Smooth muscle cell (in vitro differentiated cells): ENCODE measurements around the gene MYRIP. TPM values are rescaled to one million over a fixed set of nuclear protein-coding genes. Genes with fewer than 3 reads are reported as not detected.

Experiments
- DNase-seq: peaks from one replicate; lab custom pipeline; 2025; ENCODE audit not compliant: unreplicated experiment; lab: John Stamatoyannopoulos, UW
- H2AFZ ChIP-seq: fragments of 200-600 bp; sonication (generic); 2 replicates; pipeline ENCODE4 v1.6.0; 2016; ENCODE audit warnings: antibody characterized with exemption, low read depth, mild to moderate bottlenecking
- H3F3A ChIP-seq: fragments of 200-600 bp; sonication (generic); 2 replicates; pipeline ENCODE4 v1.6.0; 2017; ENCODE audit warnings: antibody characterized with exemption, low read depth
- H3K27ac ChIP-seq: fragments of 200-600 bp; sonication (generic); 2 replicates; pipeline ENCODE4 v1.5.1; 2016; ENCODE audit warnings: low read depth, mild to moderate bottlenecking
- H3K27me3 ChIP-seq: fragments of 200-600 bp; sonication (generic); 2 replicates; pipeline ENCODE4 v1.6.1; 2016; ENCODE audit warnings: low read depth, mild to moderate bottlenecking
- H3K36me3 ChIP-seq: fragments of 200-600 bp; sonication (generic); 2 replicates; pipeline ENCODE4 v1.5.1; 2016; ENCODE audit warnings: low read depth
- H3K4me1 ChIP-seq: fragments of 200-600 bp; sonication (generic); 2 replicates; pipeline ENCODE4 v1.5.1; 2016; ENCODE audit warnings: low read depth
- H3K4me2 ChIP-seq: fragments of 200-600 bp; sonication (generic); 2 replicates; pipeline ENCODE4 v1.6.0; 2016; ENCODE audit warnings: mild to moderate bottlenecking
- H3K4me3 ChIP-seq: fragments of 200-600 bp; sonication (generic); 2 replicates; pipeline ENCODE4 v1.5.1; 2016; ENCODE audit warnings: mild to moderate bottlenecking
- H3K79me2 ChIP-seq: fragments of 200-600 bp; sonication (generic); 2 replicates; pipeline ENCODE4 v1.6.0; 2016; ENCODE audit warnings: low read depth, mild to moderate bottlenecking
- H3K9ac ChIP-seq: fragments of 200-600 bp; sonication (generic); 2 replicates; pipeline ENCODE4 v1.6.0; 2016; ENCODE audit warnings: low read depth
- H3K9me3 ChIP-seq: fragments of 200-600 bp; sonication (generic); replicated peaks from 2 replicates; pipeline ENCODE4 v1.5.1; 2016; ENCODE audit warnings: low read depth
- H4K20me1 ChIP-seq: fragments of 200-600 bp; sonication (generic); 2 replicates; pipeline ENCODE4 v1.6.0; 2016; ENCODE audit warnings: low read depth
- WGBS: methylation state at CpG from one replicate; pipeline ENCODE4 v1.1.7; 2016; ENCODE audit warnings: low lambda C conversion rate; 5-methylcytosine and 5-hydroxymethylcytosine counted together
- polyA plus RNA-seq: library from polyadenylated mRNA; unstranded; fragments of >200 nt; fragmentation: Nextera tagmentation; extraction: Ambion mirVana; gene quantifications from 2 replicates; pipeline ENCODE4 v1.2.1, GENCODE V29; 2016
- total RNA-seq: library from RNA; depleted of rRNA; stranded (reverse); fragments of >200 nt; gene quantifications from 2 replicates; pipeline ENCODE4 v1.2.3, GENCODE V29; 2014
- TF ChIP-seq, protein P1 (sequence below): fragments of 200-600 bp; sonication (generic); IDR thresholded peaks from 2 replicates; pipeline ENCODE4 v1.5.1; 2017; ENCODE audit warnings: borderline replicate concordance, mild to moderate bottlenecking, antibody characterized with exemption; ENCODE audit not compliant: insufficient read depth, poor library complexity, severe bottlenecking

MYRIP gene
- total and polyA plus RNA-seq, 2 experiments from 2014 or later, result not detected

DNA sequence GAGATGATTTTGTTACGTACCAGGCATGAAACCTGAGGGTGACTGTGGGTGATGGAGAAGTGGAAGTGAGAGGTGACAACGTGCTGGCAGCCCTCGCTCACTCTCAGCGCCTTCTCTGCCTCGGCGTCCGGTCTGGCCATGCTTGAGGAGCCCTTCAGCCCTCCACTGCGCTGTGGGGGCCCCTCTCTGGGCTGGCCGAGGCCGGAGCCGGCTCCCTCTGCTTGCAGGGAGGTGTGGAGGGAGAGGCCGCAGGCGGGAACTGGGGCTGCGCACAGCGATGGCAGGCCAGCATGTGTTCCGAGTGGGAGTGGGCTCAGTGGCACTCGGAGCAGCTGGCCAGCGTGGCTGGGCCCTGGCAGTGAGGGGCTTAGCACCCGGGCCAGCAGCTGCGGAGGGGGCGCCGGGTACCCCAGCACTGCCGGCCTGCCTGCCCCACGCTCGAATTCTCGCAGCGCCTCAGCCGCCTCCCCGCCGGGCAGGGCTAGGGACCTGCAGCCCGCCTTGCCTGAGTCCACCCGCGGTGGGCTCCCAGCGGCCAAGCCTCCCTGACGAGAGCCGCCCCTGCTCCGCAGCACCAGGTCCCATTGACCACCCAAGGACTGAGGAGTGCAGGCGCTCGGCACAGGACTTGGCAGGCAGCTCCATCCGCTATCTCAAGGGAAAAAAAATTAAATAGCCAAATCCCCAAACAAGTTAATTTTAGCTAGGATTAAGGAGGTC lies 29.7 kb upstream of the MYRIP start:
- DNase-seq, result no peak
- no peak overlapping the region for H3K4me3 ChIP-seq
- H2AFZ ChIP-seq, result no peak overlapping the region
- H3K27me3 ChIP-seq, result peaks cover 22% of the 10 kb centered on the region
- no peaks in the 10 kb centered on the region for H3F3A ChIP-seq
- H3K79me2 ChIP-seq, result no peaks in the 10 kb centered on the region
- no peaks in the 10 kb centered on the region for H3K36me3 ChIP-seq
- TF ChIP-seq, protein P1, sequence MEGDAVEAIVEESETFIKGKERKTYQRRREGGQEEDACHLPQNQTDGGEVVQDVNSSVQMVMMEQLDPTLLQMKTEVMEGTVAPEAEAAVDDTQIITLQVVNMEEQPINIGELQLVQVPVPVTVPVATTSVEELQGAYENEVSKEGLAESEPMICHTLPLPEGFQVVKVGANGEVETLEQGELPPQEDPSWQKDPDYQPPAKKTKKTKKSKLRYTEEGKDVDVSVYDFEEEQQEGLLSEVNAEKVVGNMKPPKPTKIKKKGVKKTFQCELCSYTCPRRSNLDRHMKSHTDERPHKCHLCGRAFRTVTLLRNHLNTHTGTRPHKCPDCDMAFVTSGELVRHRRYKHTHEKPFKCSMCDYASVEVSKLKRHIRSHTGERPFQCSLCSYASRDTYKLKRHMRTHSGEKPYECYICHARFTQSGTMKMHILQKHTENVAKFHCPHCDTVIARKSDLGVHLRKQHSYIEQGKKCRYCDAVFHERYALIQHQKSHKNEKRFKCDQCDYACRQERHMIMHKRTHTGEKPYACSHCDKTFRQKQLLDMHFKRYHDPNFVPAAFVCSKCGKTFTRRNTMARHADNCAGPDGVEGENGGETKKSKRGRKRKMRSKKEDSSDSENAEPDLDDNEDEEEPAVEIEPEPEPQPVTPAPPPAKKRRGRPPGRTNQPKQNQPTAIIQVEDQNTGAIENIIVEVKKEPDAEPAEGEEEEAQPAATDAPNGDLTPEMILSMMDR, result no peak
- H3K27ac ChIP-seq, result no peak overlapping the region
- WGBS, result 93% methylated on average over 31 of the region's 40 CpGs
- no peak overlapping the region for H3K4me2 ChIP-seq
- no peaks in the 10 kb centered on the region for H4K20me1 ChIP-seq
- no peaks in the 10 kb centered on the region for H3K9me3 ChIP-seq
- no peak overlapping the region for H3K9ac ChIP-seq
- no peaks in the 10 kb centered on the region for H3K4me1 ChIP-seq

DNA sequence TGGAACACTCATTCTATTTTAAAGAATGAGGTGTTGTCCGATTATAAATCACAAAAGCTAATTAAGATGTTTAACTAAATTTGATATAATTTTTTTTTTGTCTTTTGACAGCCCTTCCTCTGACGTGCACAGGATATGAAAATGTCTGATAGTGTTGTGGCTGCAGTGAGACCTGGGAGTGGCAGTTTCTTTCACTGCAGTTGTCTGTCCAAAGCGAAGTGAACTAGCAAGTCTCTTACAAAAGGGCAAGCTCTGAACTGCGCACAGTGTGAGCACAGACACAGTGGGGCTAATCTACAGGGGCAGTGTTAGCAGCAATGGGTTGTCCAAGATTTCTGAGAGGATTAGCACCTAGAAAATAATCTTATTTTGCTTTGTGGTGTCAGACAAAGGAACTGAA lies 29.1 kb upstream of the MYRIP start:
- no peaks in the 10 kb centered on the region for H3F3A ChIP-seq
- WGBS, result 79% methylated on average over 4 of the region's 4 CpGs

DNA sequence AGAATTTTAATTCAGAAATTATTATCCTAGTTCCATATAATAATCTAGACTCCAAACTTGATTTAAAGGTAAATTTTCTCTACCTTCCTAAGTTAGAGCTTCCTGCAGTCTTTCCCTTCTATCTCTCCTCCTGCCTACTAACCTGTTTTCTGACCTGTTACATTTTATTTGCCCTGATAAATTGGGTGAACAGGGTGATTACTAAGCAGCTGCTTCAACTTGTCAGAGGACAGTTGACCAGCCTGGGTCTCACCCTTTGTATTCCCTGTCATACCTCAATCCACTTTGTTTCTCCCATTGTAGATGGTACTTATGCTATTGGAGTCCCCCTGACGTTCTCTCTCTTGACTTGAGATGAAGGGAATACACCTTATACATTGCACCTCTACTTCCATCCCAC lies 28.4 kb upstream of the MYRIP start:
- Histone ChIP-seq H2AFZ (no peak overlapping the region), H3K27me3 (peaks cover 22% of the 10 kb centered on the region), H3K4me2 (no peak overlapping the region), H3K79me2 (no peaks in the 10 kb centered on the region), H3K4me1 (no peaks in the 10 kb centered on the region), H3K4me3 (no peak overlapping the region), H3K27ac (no peak overlapping the region), H3K36me3 (no peaks in the 10 kb centered on the region), H4K20me1 (no peaks in the 10 kb centered on the region), H3F3A (no peaks in the 10 kb centered on the region), H3K9ac (no peak overlapping the region), H3K9me3 (no peaks in the 10 kb centered on the region)
- TF ChIP-seq, protein P1, result no peak
- 73% methylated on average over 1 of the region's 1 CpG for WGBS
- DNase-seq, result no peak

More for the DNA sequence above, 29.1 kb upstream of the MYRIP start:
- no peak overlapping the region for H2AFZ ChIP-seq
- no peak overlapping the region for H3K27ac ChIP-seq
- H3K9ac ChIP-seq, result no peak overlapping the region
- H3K4me3 ChIP-seq, result no peak overlapping the region
- TF ChIP-seq, protein P1, result no peak
- no peaks in the 10 kb centered on the region for H3K9me3 ChIP-seq
- no peaks in the 10 kb centered on the region for H4K20me1 ChIP-seq
- no peak overlapping the region for H3K4me2 ChIP-seq
- no peaks in the 10 kb centered on the region for H3K4me1 ChIP-seq
- DNase-seq, result no peak
- no peaks in the 10 kb centered on the region for H3K36me3 ChIP-seq
- peaks cover 22% of the 10 kb centered on the region for H3K27me3 ChIP-seq
- H3K79me2 ChIP-seq, result no peaks in the 10 kb centered on the region

DNA sequence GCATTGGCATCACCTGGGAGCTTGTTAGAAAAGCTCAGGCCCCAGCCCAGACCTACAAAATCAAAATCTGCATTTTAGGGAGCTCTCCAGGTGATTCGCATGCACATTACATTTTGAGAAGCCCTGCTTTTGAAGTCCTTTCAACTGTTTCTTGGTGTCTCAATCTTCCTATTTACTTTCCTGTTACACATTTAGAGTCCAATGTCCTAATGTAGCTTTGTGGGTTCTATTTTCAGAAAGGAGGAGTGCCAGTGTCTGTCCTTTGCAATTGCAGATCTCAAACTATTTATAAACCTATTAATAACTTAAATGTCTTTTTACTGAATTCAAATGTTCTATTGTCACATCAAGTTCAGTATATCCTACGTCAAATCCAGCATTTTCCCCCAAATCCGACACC lies 27.8 kb upstream of the MYRIP start:
- H3K36me3 ChIP-seq, result no peaks in the 10 kb centered on the region
- no peak overlapping the region for H3K4me3 ChIP-seq
- H3F3A ChIP-seq, result no peaks in the 10 kb centered on the region
- H3K79me2 ChIP-seq, result no peaks in the 10 kb centered on the region
- H3K27me3 ChIP-seq, result peaks cover 24% of the 10 kb centered on the region
- no peak overlapping the region for H3K9ac ChIP-seq
- no peak overlapping the region for H2AFZ ChIP-seq
- H3K4me1 ChIP-seq, result no peaks in the 10 kb centered on the region
- TF ChIP-seq, protein P1, result no peak
- no peaks in the 10 kb centered on the region for H4K20me1 ChIP-seq
- H3K27ac ChIP-seq, result no peak overlapping the region
- no peak for DNase-seq
- no peak overlapping the region for H3K4me2 ChIP-seq
- H3K9me3 ChIP-seq, result no peaks in the 10 kb centered on the region
- 60% methylated on average over 3 of the region's 3 CpGs for WGBS
